ENCODE data around the gene NAPSA.
"Not testable (repeated sequence)": the region's sequence is repeated elsewhere in the genome, so short reads cannot be mapped to it uniquely, and the experiment has no call there.

Gene NAPSA

GRCh38 chr19:50329926-50330294 lies 35.5 kb downstream of the NAPSA start:
- not testable (repeated sequence) for DNase-seq

DNA sequence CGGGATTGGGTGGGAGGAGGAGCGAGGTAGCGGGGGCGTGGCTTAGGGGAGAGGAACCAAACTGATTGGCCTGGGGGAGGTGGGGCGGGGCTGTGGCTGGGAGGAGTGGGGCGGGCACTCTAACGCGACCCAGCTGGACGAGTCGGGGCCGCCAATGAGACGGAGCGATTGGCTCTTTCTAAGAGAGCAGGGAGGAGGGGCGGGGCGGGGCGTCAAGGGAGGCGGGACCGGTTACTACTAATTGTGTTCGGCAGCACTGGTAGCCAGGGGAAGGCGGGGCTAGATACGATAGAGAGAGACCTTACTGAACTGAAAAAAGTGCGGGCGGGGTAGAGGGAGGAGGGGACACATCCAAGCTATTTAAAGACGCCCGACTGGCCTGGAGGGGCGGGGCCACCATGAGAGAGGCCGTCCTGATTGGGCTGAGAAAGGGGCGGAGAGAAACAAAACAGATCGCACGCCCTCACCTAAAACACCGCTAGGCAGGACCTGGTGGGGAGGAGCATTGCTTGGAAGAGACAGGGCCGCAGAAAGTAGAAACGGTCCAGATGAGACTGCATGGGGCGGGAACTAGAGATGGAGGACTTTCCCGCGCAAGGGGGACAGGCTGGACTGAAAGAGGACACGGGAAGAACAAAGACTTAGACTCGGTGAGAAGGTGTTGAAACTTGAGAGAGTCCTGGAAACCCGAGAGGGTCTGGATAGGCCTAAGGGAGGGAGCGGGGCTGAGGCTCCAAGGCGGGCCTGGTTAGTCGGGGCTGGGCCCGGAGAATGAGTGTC lies 36.1 kb downstream of the NAPSA start, which contains the start of gene KCNC3:
Gene KCNC3, minus strand, starts transcription at position 232 of the 780 bp plus-strand sequence. CDS start 295 bp downstream, outside the sequence.
- DNase-seq: peak; percentile 94

- no peak for DNase-seq
These were observed 36.6 kb downstream of the NAPSA start for GRCh38 chr19:50328873-50329145.

DNA sequence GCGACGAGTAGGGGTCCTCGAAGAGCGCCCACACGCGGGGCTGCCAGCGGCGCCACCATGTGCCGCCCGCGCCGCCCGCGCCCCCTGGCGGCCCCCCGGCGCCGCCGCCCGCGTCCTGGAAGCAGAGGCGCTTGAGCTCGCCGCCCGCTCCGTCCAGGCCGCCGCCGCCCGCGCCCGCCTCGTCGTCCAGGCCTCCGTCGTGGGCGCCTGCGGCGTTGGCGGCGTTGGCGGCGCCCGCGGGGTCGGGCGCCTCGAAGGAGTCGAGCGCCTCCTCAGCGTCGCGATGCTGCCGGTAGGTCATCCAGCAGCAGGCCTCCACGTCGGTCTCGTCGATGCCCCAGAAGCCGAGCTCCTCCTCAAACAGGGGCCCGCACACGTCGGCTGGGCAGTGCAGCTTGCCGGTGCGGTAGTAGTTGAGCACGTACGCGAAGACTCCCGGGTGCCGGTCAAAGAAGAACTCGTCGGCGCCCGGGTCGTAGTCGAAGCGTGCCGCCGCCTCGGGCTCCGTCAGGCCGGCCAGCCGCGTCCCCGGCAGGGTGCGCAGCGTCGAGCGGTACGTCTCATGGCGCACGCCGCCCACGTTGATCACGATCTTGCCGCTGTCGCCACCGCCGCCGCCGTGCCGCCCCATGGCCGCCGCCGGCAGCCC lies 37.1 kb downstream of the NAPSA start:
- DNase-seq: peak; percentile 52

GRCh38 chr19:50327461-50328223 lies 37.8 kb downstream of the NAPSA start:
- no peak for DNase-seq

GRCh38 chr19:50327013-50327412 lies 38.4 kb downstream of the NAPSA start:
- no peak for DNase-seq

DNA sequence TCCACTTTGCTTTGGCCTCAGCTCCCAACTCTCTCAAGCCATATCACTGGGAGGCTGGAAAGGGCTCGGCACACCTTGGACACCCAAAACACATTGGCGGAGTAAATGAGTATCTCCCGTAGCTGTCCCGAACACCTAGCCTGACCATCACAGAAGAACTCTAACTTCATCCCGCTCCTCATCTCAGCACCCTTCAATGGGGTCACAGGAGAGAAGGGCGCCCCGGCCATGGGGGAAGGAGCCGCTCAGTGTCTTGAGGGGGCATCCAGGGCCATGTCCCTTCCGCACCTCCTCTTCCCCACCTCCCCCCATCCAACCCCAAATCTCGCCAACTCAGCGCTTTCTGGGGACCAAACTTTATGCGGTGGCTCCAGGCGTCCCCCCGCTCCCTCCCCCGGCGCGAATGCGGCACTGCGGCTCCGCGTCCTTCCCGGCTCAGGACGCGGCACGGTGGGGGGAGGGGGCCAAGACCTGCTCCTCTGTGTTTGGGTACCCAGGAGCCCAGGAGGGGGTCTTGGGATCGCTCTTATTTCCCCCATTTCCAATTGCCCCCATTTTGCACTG lies 39.3 kb downstream of the NAPSA start:
- no peak for DNase-seq

DNA sequence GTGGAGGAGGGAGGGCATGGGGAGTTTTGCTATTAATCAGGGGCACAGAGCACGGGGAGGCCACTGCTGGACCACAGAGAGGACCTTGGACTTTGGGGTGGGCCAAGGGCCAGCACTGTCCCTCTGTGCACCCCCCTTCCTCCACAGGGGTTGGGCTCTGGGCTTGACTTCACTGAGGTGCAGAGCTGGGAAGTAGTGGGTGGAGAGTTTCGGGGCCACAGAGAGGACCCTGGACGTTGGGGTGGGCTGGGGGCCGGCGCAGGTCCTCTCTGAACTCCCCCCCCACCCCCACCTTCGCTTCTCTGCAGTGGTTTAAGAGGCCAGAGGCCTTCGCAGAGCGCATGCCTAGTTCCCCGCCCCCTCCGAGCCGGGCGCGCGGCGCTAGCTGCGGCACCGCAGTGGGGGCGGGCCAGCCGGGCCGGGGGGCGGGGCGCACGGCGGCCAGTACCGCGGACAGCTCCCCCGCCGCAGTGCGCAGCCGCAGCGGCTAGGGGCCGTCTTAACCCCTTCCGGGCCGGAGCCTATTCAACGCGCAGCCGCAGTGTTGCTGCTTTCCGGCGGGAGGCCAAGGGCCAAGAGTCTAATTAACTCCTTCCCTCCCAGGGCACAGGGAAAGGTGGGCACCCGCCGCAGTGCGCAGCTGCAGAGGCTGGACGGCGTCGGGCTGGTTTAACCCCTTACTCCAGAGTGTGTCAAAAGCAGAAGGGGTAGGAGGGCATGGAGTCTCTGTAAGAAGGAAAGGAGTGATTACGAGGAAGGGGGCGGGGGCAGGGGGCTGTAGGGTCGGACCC lies 39.9 kb downstream of the NAPSA start:
- DNase-seq: peak; percentile 93

DNA sequence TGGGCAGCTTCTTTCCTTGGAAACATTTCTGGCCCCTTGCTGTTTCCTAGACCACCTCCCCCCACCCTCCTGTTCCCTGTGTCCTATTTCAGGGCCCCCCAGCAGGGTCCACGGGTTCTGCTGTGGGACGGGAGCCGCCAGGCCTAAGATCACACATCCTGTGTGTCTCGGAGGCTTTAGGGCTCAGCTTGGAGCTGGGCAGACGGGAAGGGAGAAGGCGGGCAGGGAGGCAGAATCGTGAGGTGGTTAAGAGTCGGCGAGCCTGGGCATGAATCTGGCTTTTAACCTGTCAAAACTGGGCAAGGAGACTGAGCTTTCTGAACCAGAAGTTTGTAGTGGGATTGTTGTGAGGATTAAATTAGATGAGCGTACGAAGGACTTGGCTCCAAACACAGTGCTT lies 41.1 kb downstream of the NAPSA start:
- no peak for DNase-seq

GRCh38 chr19:50323782-50324133 lies 41.7 kb downstream of the NAPSA start:
- DNase-seq: no peak

GRCh38 chr19:50322931-50323781 lies 42.3 kb downstream of the NAPSA start:
- DNase-seq: no peak

GRCh38 chr19:50322234-50322633 lies 43.2 kb downstream of the NAPSA start:
- no peak for DNase-seq

DNA sequence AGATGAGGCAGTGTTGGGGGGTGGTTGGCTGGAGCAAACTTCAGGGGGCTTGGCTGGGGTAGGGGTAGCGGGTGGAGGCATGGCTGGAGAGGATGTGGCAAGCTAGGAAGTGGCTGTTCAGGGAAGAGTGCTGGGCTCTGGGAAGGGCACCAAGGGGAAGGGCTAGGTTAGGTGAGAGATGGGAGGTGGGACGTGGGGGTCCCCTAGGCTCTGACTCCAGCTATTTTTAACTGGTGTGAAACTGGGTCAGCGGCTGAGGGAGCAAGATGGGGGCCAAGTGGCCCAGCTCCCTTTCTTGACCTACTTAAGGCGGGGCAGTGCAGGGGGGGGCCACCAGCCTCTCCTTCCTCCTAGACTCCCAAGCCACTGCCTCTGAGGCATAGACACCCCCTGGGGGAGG lies 43.6 kb downstream of the NAPSA start:
- no peak for DNase-seq

DNA sequence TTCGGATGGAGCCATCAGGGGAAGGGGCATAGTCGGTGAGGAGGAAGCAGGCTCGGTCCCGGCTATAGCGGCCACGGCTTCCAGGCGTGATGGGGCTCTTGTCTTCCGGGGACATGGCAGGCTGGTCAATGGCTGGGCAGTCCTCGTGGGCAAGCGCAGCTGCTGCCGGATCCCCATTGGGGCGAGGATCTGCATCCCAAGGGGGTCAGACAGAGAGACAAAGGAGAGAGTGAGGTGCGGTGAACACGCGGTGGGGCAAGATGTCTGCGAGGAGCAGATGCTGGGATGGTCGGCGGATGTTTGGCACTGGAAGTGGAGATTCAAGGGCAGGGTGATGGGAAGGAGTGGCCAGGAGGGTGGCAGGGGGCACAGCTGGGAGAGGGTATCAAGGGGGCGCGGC lies 44.8 kb downstream of the NAPSA start:
- no peak for DNase-seq

DNA sequence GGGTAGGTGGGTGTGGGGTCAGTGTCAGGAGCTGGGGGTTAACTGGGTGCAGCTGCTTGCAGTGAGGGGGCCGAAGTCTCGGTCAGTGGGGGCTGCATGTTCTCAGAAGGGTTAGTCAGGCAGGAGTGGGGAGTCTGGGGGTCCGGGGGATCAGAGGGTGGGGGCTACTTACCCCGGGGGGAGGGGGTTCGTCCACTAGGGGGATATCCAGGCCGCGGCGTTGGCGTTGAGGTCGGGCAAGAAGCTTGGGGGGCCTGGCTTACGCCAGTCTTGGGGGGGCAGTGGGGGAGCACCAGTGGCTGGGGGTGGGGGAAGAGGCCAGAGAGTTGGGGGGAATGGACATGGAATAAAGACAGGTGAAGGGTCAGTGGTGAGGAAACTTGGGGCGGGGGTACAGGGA lies 45.4 kb downstream of the NAPSA start:
- DNase-seq: no peak

GRCh38 chr19:50319156-50319555 lies 46.3 kb downstream of the NAPSA start:
- DNase-seq: no peak

DNA sequence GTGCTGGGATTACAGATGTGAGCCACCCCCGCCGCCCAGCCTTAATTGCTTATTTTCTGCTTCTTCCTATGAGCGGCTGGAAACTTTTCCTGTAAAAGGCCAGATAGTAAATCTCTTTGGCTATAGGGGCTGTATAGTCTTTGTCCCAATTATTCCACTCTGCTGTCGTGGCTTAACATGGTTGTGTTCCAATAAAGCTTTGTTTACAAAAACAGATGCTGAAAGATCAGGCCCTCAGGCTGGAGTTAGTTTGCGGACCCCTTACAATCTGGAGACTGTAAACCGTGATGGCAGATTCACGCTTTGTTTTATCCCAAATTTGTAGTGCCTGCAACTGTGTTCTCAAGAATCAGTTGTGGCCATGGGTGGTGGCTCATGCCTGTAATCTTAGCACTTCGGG lies 47.0 kb downstream of the NAPSA start:
- no peak for DNase-seq

GRCh38 chr19:50317115-50317514 lies 48.3 kb downstream of the NAPSA start:
- no peak for DNase-seq

DNA sequence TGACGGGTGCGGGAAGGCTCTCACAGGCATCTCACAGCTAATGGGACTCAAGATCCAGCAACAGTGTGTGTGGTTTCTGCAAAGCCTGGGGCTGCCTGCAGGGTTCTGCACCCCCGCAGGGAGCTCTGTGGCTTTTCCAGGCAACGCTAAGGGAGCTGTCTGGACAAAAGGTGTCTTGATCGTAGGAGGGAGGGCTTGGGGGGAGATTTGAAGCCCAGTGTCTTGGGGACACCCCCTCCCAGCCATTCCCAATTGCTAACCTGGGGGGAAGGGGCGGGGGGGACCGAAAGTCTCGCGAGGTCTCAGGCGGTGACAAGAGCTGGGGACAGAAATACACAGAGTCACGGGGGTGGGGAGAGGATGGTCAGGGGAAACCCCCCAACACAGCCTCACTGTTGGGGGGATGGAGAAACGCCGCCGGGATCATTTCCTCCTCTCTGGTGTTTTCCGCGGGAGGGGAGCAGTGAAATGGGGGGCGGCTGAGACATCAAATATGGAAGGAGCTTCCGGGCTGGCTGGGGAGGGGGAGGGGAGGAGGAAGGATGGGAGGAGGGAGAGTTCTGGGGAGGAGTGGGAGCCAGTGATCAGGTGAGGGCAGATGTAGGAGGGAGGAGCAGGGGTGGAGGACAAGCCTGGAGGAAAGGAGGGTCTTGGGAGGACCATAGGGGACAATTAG lies 49.5 kb downstream of the NAPSA start:
- DNase-seq: peak; percentile 77

- peak; percentile 29 for DNase-seq
These were observed 50.4 kb downstream of the NAPSA start for GRCh38 chr19:50314724-50315708.
